ENCODE results near the gene PHYH.
A peak's percentile ranks its signal among the peaks of the same experiment; 100 is the strongest.

PHYH gene

GRCh38 chr10:13322615-13323148 is 22.8 kb upstream of the PHYH start:
- no peak for TF ChIP-seq CTCF (IDR thresholded peaks at IDR 0.05; ENCODE audit: insufficient read depth, low read depth, low read length, missing control alignments)
- H3K4me3 ChIP-seq (ENCODE audit: low read length), result no peak overlapping the region
- DNase-seq (ENCODE audit: low read depth), result no peak

GRCh38 chr10:13321576-13321975 is 21.7 kb upstream of the PHYH start:
- no peak for TF ChIP-seq CTCF (IDR thresholded peaks at IDR 0.05; ENCODE audit: insufficient read depth, low read depth, low read length, missing control alignments)
- DNase-seq (ENCODE audit: low read depth), result no peak
- no peak overlapping the region for H3K4me3 ChIP-seq (ENCODE audit: low read length)

- no peak for TF ChIP-seq CTCF (IDR thresholded peaks at IDR 0.05; ENCODE audit: insufficient read depth, low read depth, low read length, missing control alignments)
- no peak for DNase-seq (ENCODE audit: low read depth)
Measured at GRCh38 chr10:13319166-13319565, 19.3 kb upstream of the PHYH start.

GRCh38 chr10:13317474-13317873 is 17.6 kb upstream of the PHYH start:
- TF ChIP-seq CTCF (IDR thresholded peaks at IDR 0.05; ENCODE audit: insufficient read depth, low read depth, low read length, missing control alignments), result no peak
- H3K4me3 ChIP-seq (ENCODE audit: low read length), result no peak overlapping the region
- DNase-seq (ENCODE audit: low read depth), result no peak

More at GRCh38 chr10:13319166-13319565, 19.3 kb upstream of the PHYH start:
- H3K4me3 ChIP-seq (ENCODE audit: low read length), result no peak overlapping the region

GRCh38 chr10:13316635-13317311 is 16.9 kb upstream of the PHYH start:
- DNase-seq (ENCODE audit: low read depth), result peak; percentile 39
- TF ChIP-seq CTCF (IDR thresholded peaks at IDR 0.05; ENCODE audit: insufficient read depth, low read depth, low read length, missing control alignments), result no peak
- H3K4me3 ChIP-seq (ENCODE audit: low read length), result no peak overlapping the region

GRCh38 chr10:13315361-13315760 is 15.5 kb upstream of the PHYH start:
- DNase-seq (ENCODE audit: low read depth), result no peak
- no peak for TF ChIP-seq CTCF (IDR thresholded peaks at IDR 0.05; ENCODE audit: insufficient read depth, low read depth, low read length, missing control alignments)

GRCh38 chr10:13311177-13311575 is 11.3 kb upstream of the PHYH start:
- H3K4me3 ChIP-seq (ENCODE audit: low read length), result no peak overlapping the region
- DNase-seq (ENCODE audit: low read depth), result no peak
- TF ChIP-seq CTCF (IDR thresholded peaks at IDR 0.05; ENCODE audit: insufficient read depth, low read depth, low read length, missing control alignments), result no peak

More at GRCh38 chr10:13315361-13315760, 15.5 kb upstream of the PHYH start:
- no peak overlapping the region for H3K4me3 ChIP-seq (ENCODE audit: low read length)
